Measurements from ENCODE around the gene RPS2.

Gene RPS2

DNA sequence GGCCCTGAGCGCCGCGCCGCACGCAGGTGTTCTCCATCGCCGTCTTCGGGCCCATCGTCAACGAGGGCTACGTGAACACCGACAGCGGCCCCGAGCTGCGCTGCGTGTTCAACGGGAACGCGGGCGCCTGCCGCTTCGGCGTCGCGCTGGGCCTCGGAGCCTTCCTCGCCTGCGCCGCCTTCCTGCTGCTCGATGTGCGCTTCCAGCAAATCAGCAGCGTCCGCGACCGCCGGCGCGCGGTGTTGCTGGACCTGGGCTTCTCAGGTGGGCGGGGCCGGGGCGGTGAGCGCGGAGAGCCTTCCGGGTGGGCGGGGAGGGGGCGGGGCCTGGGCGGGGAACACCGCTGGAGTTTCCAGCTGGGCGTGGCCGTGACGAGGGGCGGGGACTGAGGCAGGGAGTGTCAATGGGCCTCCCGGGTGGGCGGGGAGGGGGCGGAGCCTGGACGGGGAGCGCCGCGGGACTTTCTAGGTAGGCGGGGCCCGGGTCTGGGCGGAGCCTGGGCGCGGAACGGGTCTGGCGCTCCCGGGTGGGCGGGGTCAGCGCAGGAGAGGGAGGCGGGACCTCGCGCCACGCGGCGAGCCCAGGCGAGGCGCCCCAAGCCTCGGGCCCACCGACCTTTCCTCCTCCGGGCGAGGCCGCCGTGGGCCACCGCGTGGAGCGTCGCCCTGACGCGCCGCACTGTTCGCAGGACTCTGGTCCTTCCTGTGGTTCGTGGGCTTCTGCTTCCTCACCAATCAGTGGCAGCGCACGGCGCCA is 27.5 kb upstream of the RPS2 start:
- DNase-seq = peak; percentile 94 to 98
- no peak for TF ChIP-seq POLR2A (IDR thresholded peaks at IDR 0.05; ENCODE audit: low read length)
- no peak for TF ChIP-seq GATA1 (IDR thresholded peaks at IDR 0.05; ENCODE audit: low read depth, low read length)

DNA sequence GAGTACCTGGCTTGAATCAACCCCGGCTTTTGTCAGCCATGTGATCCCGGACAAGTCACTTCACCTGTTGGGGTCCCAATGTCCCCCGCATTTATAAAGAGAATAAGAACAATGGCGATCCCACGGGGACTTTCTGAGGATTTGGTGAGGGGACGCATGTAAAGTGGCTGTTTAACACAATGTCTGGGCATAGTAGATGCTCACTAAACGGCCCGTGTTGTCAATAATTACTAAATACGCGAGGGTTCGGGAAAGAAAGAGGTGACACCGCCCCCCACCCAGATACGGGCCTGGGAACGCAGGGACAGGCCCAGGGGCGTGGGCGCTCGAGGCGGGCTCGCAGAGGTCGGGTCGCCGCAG is 26.9 kb upstream of the RPS2 start:
- no peak for TF ChIP-seq GATA1 (IDR thresholded peaks at IDR 0.05; ENCODE audit: low read depth, low read length)
- no peak for TF ChIP-seq POLR2A (IDR thresholded peaks at IDR 0.05; ENCODE audit: low read length)
- no peak for DNase-seq

DNA sequence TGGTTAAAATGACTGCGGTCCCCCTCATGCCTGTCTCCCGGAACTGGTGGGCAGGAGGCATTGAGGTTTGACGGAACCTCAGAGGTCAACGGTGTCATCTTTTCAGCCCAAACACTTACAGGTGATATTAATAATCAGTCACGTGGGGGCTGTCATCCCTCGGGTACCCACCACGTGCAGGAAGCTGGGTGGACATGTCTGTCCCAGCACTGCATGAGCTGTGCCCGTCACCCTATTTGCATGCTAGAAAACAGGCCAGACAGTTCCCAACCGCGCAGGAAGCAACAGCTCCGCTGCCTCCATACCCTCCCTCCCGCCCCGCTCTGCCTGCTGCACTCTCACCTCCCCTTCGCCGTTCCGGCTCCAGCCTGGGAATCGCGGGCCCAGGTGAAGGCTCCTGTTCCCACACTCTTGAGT is 26.5 kb upstream of the RPS2 start:
- no peak for DNase-seq
- no peak for TF ChIP-seq GATA1 (IDR thresholded peaks at IDR 0.05; ENCODE audit: low read depth, low read length)

DNA sequence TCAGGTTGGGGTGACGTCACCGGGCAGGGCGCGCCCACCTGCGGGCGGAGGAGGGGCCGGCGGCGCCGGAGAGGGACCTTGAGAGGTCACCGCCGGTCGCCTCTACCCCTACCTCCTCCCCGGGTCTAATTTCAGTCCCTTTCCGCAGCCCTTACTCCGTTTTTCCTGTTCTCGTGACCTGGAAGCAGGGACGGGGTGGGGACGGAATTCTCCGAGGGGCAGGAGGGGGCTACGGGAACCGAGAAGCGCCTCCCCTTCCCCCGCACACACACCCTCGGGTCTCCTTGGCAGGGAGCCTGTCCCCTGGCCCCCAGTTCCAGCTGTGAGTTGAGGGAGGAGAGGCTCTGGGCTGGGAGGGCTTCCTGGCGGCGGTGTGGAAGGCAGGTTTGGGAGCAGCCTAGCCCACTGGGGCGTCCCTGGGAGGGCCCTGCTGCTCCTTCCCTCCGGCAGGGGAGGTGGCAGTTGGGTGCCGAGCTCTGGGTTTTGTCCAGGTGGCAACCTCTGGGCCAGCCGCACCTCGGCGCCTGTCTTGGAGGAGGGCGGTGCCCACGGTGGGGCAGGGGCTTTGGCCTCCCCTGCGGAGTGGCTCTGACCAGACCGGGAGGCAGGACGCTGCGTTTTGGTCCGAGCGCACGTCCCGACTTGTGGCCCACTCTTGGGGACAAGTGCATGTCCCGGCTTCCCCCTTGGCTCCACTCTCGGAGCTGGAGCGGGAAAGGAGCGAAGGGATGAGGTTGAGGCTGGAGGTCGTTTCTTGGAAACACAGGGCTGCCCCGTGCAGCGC is 25.9 kb upstream of the RPS2 start:
- peak; percentile 39 to 60 for DNase-seq
- no peak for TF ChIP-seq GATA1 (IDR thresholded peaks at IDR 0.05; ENCODE audit: low read depth, low read length)
- TF ChIP-seq POLR2A (IDR thresholded peaks at IDR 0.05; ENCODE audit: low read length) = no peak

DNA sequence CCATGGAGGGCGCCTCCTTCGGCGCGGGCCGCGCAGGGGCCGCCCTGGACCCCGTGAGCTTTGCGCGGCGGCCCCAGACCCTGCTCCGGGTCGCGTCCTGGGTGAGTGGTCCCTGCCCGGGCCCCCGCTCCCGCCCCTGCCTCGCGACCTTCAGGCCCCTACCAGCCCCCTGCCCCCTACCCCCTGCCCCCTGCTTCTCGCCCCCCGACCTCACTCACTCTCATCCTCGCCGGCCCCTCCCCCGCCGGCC is 25.4 kb upstream of the RPS2 start:
- TF ChIP-seq POLR2A (IDR thresholded peaks at IDR 0.05; ENCODE audit: low read length) (no peak), GATA1 (IDR thresholded peaks at IDR 0.05; ENCODE audit: low read depth, low read length) (no peak)
- no peak for DNase-seq

DNA sequence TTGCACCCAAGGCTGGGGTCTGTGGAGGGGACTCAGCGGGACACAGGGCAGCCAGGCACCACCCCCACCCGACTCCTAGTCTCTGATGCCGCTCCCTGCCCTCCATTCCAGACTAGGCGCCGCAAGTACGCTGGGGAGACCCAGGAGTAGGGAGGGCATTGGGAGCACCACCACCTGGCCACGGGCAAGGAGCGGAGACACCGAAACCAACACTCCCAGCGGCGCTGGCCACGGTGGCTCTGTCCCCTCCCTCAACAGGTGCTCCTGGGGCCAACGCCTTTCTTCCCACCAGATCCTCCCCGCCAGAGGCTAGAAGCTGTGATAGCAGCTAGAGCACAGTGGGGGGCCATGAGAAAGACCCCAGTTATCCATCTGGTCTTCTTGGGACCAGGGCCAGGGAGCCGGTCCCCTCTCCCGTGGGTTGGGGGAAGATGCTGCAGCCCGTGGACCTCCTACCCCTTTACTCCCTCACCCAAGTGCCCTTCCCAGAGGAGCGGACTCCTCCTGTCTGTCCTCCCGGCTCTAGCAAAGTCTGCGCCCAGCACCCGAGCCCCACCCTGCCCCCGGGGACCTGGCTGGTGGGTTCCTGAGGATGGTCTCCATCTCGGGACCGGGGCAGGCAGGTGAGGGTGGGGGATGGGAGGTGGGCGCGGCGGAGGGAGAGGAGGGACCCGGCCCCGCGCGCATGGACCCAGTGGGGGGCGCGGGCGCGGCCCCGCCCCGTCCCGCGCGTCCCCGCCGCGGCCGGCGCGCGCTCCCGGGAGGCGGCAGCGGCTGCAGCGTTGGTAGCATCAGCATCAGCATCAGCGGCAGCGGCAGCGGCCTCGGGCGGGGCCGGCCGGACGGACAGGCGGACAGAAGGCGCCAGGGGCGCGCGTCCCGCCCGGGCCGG is 24.8 kb upstream of the RPS2 start, which contains the start of gene SYNGR3:
Gene SYNGR3, plus strand, starts transcription at position 762 of the 892 bp plus-strand sequence. CDS start 133 bp downstream, outside the sequence.
- TF ChIP-seq POLR2A (IDR thresholded peaks at IDR 0.05; ENCODE audit: low read length) (no peak), GATA1 (IDR thresholded peaks at IDR 0.05; ENCODE audit: low read depth, low read length) (no peak)
- DNase-seq = peak; percentile 27 to 35

DNA sequence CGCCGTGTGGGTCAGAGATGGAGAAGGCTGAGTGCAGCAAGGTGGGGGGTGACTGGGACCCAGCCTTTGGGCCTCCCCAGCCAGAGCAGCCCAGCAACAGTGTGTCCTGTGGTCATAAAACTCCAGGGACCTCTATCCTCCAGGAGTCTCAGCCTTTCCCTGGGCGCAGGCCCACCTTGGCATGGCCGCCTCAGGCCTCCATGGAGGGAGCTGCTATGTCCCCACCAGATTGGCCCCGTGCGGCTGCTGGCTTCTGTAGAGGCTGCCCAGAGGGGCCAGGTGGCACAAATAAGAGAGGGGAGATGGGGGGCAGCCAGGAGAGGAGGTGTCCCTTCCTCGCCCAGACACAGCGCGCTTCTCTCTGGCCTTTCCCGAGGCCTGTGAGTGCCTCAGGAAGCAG is 22.6 kb upstream of the RPS2 start:
- TF ChIP-seq POLR2A (IDR thresholded peaks at IDR 0.05; ENCODE audit: low read length) (no peak), GATA1 (IDR thresholded peaks at IDR 0.05; ENCODE audit: low read depth, low read length) (no peak)
- no peak for DNase-seq

DNA sequence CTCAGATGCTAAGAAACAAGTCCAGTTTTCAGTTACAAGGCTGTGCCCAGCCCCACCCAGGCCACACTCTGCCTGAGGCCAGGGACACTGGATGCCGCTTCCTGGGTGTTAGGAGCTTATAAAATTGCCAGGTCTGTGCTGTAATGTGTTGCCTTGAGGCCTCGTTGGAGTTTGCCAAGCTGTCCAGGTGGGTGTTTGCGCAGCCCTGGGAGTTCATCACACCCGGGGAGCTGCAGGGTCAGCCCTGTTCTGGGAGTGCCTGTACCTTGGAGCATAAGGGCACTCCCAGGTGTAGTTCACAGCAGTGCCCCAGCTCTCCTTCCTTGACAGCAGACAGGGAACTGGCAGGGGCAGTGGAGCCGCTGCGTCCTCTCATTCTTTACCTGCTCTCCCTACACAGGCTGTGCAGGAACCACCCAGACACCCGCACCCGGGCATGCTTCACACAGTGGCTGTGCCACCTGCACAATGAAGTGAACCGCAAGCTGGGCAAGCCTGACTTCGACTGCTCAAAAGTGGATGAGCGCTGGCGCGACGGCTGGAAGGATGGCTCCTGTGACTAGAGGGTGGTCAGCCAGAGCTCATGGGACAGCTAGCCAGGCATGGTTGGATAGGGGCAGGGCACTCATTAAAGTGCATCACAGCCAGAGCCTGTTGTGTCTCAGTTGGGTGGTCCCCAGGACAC is 21.0 kb upstream of the RPS2 start:
- no peak for TF ChIP-seq GATA1 (IDR thresholded peaks at IDR 0.05; ENCODE audit: low read depth, low read length)
- no peak for DNase-seq

DNA sequence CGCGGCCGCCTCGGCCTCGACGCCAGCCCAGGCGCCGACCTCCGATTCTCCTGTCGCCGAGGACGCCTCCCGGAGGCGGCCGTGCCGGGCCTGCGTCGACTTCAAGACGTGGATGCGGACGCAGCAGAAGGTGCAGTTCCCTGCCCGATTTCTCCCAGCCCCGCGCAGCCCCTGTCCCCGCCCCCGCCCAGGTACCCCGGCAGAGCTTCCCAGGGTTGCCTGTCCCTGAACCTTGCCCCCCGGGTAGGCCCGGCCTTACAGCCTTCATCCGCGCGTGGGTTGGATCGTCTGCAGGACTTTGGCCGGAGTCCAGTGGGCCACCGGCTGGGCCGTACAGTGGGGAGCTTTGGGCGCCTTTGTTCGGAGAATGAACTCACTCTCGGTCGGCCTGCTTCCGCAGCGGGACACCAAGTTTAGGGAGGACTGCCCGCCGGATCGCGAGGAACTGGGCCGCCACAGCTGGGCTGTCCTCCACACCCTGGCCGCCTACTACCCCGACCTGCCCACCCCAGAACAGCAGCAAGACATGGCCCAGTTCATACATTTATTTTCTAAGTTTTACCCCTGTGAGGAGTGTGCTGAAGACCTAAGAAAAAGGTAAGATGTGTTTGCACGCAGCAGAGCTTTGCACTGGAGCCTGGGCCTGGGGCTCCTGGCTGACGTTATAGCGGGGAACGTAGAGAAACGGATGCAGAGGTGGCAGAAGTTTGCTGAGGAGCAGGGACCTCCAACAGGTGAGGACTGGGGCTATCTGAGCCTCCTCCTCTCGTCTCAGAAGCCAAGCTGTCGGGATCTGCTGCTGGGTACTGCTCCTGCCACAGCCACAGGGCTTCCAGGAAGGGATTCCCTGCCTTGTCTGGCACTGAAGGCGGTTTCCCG is 20.0 kb upstream of the RPS2 start:
- no peak for TF ChIP-seq GATA1 (IDR thresholded peaks at IDR 0.05; ENCODE audit: low read depth, low read length)
- TF ChIP-seq POLR2A (IDR thresholded peaks at IDR 0.05; ENCODE audit: low read length) = peak; percentile 39
- no peak for DNase-seq

DNA sequence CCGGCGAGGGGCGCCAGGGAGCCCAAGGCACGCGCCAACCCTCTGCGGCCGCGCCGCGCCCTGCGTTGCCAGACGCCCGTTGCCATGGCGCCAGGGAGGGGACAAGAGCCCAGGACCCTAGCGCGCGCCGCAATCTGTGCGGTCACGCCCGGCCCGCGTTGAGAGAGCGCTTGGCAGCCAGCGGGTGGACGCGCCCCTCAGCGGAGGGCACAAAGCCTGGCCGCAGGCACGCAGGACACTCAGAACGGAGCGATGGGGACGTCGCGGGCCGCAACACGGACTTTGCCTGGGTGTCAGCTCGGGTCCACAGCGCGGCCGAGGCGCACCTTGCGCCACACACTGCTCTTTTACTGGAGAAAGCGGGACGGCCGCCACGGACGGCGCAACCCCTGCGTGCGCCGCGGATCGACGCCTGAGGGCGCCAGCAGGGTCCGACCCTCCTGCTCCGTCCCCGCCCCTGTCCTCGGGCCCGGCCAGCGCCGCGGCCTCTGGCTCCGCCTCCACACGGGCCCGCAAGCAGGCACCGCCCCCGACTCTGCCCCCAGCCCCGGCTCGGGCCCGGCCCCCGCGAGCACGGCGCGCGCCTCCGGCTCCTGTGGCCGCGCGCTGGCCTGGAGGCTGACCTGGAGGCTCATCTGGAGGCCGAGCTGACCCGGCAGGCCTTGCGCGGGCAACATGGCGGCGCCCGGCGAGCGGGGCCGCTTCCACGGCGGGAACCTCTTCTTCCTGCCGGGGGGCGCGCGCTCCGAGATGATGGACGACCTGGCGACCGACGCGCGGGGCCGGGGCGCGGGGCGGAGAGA is 19.1 kb upstream of the RPS2 start, which contains the start of gene GFER:
Gene GFER, plus strand, starts transcription at position 650 of the 803 bp plus-strand sequence. Its CDS starts 26 bp downstream, at position 676.
- TF ChIP-seq POLR2A (IDR thresholded peaks at IDR 0.05; ENCODE audit: low read length) (peak; percentile 72), GATA1 (IDR thresholded peaks at IDR 0.05; ENCODE audit: low read depth, low read length) (no peak)
- peak; percentile 93 to 95 for DNase-seq

DNA sequence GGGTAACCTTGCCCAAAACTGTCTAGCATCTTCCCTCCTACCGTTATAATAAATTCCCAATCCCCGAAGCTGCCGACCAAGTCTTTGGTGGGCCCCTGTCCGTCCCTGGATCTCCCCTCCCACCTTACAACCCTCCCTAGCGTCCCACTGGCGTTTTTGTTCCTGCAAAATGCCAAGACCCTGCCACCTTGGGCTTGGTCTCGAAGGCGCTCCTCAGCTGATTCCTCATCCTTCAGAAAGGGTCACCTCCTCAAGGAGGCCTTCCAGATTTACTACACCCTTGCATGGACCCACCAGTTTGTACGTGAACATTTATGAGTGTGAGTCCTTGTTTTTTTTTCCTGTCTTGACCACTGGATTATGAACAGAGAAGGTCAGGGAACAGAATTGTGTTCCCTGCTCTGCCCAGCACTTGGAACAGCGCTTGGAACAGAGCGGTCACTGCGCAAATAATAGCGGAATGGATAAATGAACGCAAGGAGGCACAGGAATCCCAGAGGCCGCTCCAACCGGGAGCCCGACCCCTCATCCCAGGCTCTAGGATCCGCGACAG is 18.4 kb upstream of the RPS2 start:
- no peak for DNase-seq
- no peak for TF ChIP-seq POLR2A (IDR thresholded peaks at IDR 0.05; ENCODE audit: low read length)
- no peak for TF ChIP-seq GATA1 (IDR thresholded peaks at IDR 0.05; ENCODE audit: low read depth, low read length)

DNA sequence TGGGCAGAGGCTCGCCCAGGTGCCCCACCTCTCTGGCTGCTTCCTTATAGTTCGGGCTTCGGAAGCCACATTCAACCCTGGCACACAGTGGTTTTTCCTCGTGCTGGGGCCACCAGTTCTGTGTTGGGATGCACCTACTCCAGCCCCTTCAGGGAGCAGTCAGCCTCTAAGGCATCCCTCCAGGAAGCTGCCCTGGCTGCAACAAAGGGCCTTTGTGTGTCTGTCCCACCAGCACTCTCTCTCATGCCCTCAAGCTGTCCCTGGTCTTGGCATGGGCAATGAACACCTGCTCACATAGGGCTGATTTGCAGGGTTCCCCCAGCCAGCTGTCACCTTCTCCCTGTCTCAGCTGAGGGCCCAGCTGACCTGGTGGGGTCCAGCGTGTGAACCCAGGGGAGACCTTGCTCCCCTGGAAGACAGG is 17.4 kb upstream of the RPS2 start:
- DNase-seq = no peak
- TF ChIP-seq GATA1 (IDR thresholded peaks at IDR 0.05; ENCODE audit: low read depth, low read length) (no peak), POLR2A (IDR thresholded peaks at IDR 0.05; ENCODE audit: low read length) (no peak)

Data from erythroblast (primary cell).